ENCODE data around the gene ZNF200.

Gene ZNF200

DNA sequence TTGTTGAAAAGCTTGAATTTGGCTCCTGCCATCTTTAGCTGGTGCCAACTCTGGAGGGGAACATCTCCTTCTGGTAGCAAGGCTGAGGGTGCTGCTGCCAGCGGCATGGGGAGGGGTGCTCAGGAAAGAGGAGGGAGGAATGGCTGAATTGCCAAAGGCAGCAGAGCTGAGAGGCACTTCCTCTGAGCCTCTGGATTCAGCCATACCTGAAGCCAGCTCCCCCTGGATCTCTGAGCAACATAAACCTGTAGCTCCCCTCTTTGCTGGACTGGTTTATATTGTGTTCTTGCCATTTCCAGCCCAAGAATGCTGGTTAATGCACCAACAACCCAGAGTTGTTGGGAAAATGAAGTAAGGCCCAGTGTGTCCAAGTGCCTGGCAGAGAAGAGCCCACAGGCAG, 14.1 kb upstream of the ZNF200 start:
- no peak for ATAC-seq
- TF ChIP-seq ZNF70 (CRISPR knock-in tag; IDR thresholded peaks at IDR 0.05), result no peak
- TF ChIP-seq ZFP30 (CRISPR knock-in tag; IDR thresholded peaks at IDR 0.05), result no peak
- no peak for TF ChIP-seq TOX (CRISPR knock-in tag; IDR thresholded peaks at IDR 0.05; ENCODE audit: borderline replicate concordance)
- TF ChIP-seq ZFP3 (CRISPR knock-in tag; IDR thresholded peaks at IDR 0.05), result no peak
- no peak for TF ChIP-seq ISL1 (CRISPR knock-in tag; IDR thresholded peaks at IDR 0.05)
- no peak for TF ChIP-seq PPARA (CRISPR knock-in tag; IDR thresholded peaks at IDR 0.05; ENCODE audit: borderline replicate concordance)
- TF ChIP-seq RARB (CRISPR knock-in tag; IDR thresholded peaks at IDR 0.05), result no peak
- TF ChIP-seq ZC3H10 (CRISPR knock-in tag; IDR thresholded peaks at IDR 0.05), result no peak
- TF ChIP-seq, protein P1, sequence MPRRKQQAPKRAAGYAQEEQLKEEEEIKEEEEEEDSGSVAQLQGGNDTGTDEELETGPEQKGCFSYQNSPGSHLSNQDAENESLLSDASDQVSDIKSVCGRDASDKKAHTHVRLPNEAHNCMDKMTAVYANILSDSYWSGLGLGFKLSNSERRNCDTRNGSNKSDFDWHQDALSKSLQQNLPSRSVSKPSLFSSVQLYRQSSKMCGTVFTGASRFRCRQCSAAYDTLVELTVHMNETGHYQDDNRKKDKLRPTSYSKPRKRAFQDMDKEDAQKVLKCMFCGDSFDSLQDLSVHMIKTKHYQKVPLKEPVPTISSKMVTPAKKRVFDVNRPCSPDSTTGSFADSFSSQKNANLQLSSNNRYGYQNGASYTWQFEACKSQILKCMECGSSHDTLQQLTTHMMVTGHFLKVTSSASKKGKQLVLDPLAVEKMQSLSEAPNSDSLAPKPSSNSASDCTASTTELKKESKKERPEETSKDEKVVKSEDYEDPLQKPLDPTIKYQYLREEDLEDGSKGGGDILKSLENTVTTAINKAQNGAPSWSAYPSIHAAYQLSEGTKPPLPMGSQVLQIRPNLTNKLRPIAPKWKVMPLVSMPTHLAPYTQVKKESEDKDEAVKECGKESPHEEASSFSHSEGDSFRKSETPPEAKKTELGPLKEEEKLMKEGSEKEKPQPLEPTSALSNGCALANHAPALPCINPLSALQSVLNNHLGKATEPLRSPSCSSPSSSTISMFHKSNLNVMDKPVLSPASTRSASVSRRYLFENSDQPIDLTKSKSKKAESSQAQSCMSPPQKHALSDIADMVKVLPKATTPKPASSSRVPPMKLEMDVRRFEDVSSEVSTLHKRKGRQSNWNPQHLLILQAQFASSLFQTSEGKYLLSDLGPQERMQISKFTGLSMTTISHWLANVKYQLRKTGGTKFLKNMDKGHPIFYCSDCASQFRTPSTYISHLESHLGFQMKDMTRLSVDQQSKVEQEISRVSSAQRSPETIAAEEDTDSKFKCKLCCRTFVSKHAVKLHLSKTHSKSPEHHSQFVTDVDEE (CRISPR knock-in tag; IDR thresholded peaks at IDR 0.05), result no peak
- TF ChIP-seq, protein P2, sequence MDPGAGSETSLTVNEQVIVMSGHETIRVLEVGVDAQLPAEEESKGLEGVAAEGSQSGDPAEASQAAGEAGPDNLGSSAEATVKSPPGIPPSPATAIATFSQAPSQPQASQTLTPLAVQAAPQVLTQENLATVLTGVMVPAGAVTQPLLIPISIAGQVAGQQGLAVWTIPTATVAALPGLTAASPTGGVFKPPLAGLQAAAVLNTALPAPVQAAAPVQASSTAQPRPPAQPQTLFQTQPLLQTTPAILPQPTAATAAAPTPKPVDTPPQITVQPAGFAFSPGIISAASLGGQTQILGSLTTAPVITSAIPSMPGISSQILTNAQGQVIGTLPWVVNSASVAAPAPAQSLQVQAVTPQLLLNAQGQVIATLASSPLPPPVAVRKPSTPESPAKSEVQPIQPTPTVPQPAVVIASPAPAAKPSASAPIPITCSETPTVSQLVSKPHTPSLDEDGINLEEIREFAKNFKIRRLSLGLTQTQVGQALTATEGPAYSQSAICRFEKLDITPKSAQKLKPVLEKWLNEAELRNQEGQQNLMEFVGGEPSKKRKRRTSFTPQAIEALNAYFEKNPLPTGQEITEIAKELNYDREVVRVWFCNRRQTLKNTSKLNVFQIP (CRISPR knock-in tag; IDR thresholded peaks at IDR 0.05; ENCODE audit: borderline replicate concordance, low read depth), result no peak
- TF ChIP-seq BACH2 (CRISPR knock-in tag; IDR thresholded peaks at IDR 0.05; ENCODE audit: borderline replicate concordance), result no peak
- TF ChIP-seq SNAI2 (CRISPR knock-in tag; IDR thresholded peaks at IDR 0.05), result no peak

DNA sequence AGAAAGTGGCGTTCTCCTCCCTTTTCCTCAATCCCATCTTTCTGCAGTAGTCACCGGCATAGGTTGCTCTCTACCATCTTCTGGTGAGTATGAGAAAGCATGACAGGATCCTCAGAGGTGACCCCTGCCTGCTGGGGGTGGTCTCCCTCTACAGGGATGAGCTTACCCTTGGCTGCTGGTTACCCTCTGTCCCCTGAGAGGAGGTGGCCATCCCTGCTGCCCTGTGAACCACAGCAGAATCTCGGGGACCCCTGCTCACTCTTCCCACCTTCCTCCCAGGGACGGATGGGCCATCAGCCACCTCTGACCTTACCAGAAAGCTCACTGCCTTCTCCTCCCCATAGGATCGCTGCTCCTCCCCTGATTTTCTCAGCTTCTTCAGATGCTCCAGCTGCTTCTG, 13.6 kb upstream of the ZNF200 start:
- no peak for ATAC-seq
- TF ChIP-seq, protein P1 (CRISPR knock-in tag; IDR thresholded peaks at IDR 0.05), result no peak
- TF ChIP-seq, protein P3, sequence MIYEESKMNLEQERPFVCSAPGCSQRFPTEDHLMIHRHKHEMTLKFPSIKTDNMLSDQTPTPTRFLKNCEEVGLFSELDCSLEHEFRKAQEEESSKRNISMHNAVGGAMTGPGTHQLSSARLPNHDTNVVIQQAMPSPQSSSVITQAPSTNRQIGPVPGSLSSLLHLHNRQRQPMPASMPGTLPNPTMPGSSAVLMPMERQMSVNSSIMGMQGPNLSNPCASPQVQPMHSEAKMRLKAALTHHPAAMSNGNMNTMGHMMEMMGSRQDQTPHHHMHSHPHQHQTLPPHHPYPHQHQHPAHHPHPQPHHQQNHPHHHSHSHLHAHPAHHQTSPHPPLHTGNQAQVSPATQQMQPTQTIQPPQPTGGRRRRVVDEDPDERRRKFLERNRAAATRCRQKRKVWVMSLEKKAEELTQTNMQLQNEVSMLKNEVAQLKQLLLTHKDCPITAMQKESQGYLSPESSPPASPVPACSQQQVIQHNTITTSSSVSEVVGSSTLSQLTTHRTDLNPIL (CRISPR knock-in tag; IDR thresholded peaks at IDR 0.05; ENCODE audit: low read depth), result no peak
- TF ChIP-seq TOX (CRISPR knock-in tag; IDR thresholded peaks at IDR 0.05; ENCODE audit: borderline replicate concordance), result no peak
- no peak for TF ChIP-seq ISL1 (CRISPR knock-in tag; IDR thresholded peaks at IDR 0.05)
- TF ChIP-seq, protein P4, sequence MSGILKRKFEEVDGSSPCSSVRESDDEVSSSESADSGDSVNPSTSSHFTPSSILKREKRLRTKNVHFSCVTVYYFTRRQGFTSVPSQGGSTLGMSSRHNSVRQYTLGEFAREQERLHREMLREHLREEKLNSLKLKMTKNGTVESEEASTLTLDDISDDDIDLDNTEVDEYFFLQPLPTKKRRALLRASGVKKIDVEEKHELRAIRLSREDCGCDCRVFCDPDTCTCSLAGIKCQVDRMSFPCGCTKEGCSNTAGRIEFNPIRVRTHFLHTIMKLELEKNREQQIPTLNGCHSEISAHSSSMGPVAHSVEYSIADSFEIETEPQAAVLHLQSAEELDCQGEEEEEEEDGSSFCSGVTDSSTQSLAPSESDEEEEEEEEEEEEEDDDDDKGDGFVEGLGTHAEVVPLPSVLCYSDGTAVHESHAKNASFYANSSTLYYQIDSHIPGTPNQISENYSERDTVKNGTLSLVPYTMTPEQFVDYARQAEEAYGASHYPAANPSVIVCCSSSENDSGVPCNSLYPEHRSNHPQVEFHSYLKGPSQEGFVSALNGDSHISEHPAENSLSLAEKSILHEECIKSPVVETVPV (CRISPR knock-in tag; IDR thresholded peaks at IDR 0.05), result no peak
- no peak for TF ChIP-seq ESRRG (CRISPR knock-in tag; IDR thresholded peaks at IDR 0.05)
- TF ChIP-seq ZNF565 (CRISPR knock-in tag; conservative IDR thresholded peaks at IDR 0.05; ENCODE audit: low read depth), result no peak
- TF ChIP-seq, protein P2 (CRISPR knock-in tag; IDR thresholded peaks at IDR 0.05; ENCODE audit: borderline replicate concordance, low read depth), result no peak
- no peak for TF ChIP-seq ZFP3 (CRISPR knock-in tag; IDR thresholded peaks at IDR 0.05)
- TF ChIP-seq CSDC2 (CRISPR knock-in tag; IDR thresholded peaks at IDR 0.05), result no peak
- no peak for TF ChIP-seq SNAI2 (CRISPR knock-in tag; IDR thresholded peaks at IDR 0.05)
- no peak for TF ChIP-seq OSR1 (CRISPR knock-in tag; IDR thresholded peaks at IDR 0.05)
- TF ChIP-seq, protein P5, sequence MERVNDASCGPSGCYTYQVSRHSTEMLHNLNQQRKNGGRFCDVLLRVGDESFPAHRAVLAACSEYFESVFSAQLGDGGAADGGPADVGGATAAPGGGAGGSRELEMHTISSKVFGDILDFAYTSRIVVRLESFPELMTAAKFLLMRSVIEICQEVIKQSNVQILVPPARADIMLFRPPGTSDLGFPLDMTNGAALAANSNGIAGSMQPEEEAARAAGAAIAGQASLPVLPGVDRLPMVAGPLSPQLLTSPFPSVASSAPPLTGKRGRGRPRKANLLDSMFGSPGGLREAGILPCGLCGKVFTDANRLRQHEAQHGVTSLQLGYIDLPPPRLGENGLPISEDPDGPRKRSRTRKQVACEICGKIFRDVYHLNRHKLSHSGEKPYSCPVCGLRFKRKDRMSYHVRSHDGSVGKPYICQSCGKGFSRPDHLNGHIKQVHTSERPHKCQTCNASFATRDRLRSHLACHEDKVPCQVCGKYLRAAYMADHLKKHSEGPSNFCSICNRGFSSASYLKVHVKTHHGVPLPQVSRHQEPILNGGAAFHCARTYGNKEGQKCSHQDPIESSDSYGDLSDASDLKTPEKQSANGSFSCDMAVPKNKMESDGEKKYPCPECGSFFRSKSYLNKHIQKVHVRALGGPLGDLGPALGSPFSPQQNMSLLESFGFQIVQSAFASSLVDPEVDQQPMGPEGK (CRISPR knock-in tag; IDR thresholded peaks at IDR 0.05; ENCODE audit: borderline replicate concordance), result no peak
- TF ChIP-seq TCF4 (CRISPR knock-in tag; IDR thresholded peaks at IDR 0.05; ENCODE audit: borderline replicate concordance), result no peak
- no peak for TF ChIP-seq GLIS3 (CRISPR knock-in tag; IDR thresholded peaks at IDR 0.05)
- TF ChIP-seq ZFP30 (CRISPR knock-in tag; IDR thresholded peaks at IDR 0.05), result no peak
- TF ChIP-seq BACH2 (CRISPR knock-in tag; IDR thresholded peaks at IDR 0.05; ENCODE audit: borderline replicate concordance), result no peak
- no peak for TF ChIP-seq ZNF70 (CRISPR knock-in tag; IDR thresholded peaks at IDR 0.05)
- TF ChIP-seq RARB (CRISPR knock-in tag; IDR thresholded peaks at IDR 0.05), result no peak
- no peak for TF ChIP-seq ZNF8 (CRISPR knock-in tag; IDR thresholded peaks at IDR 0.05)

All from SK-N-SH treated with all-trans-retinoic acid at 6 μM for 48 hours (cell line).